WERI-Rb-1 (cell line): ENCODE measurements around the gene CEP162.
"Not testable (repeated sequence)": the region's sequence is repeated elsewhere in the genome, so short reads cannot be mapped to it uniquely, and the experiment has no call there.

Experiments used
- DNase-seq: peaks from one replicate; pipeline ENCODE4 v3.0.0-alpha.2; 2020
- H3K27ac ChIP-seq: fragments of 250-450 bp; sonication (Bioruptor Pico); 2 replicates; pipeline ENCODE4 v1.5.1; 2020; ENCODE audit warnings: mild to moderate bottlenecking, moderate library complexity
- H3K27me3 ChIP-seq: fragments of 250-450 bp; sonication (Bioruptor Pico); 2 replicates; pipeline ENCODE4 v1.5.1; 2021; ENCODE audit warnings: mild to moderate bottlenecking, low read depth, moderate library complexity; ENCODE audit not compliant: insufficient read depth, severe bottlenecking
- H3K36me3 ChIP-seq: fragments of 250-450 bp; sonication (Bioruptor Pico); 2 replicates; pipeline ENCODE4 v1.5.1; 2020; ENCODE audit warnings: mild to moderate bottlenecking, moderate library complexity
- H3K4me3 ChIP-seq: 2 replicates; pipeline ENCODE4 v1.5.1; 2011; ENCODE audit warnings: low read depth, mild to moderate bottlenecking, control low read depth, low read length
- H3K9me3 ChIP-seq: fragments of 250-450 bp; sonication (Bioruptor Pico); 2 replicates; pipeline ENCODE4 v1.5.1; 2021; ENCODE audit warnings: mild to moderate bottlenecking, moderate library complexity; ENCODE audit not compliant: severe bottlenecking
- CTCF ChIP-seq: IDR thresholded peaks from 2 replicates; pipeline ENCODE4 v1.5.1; 2011; ENCODE audit warnings: low read depth, mild to moderate bottlenecking, control low read depth, inconsistent platforms, low read length

The CEP162 gene

DNA sequence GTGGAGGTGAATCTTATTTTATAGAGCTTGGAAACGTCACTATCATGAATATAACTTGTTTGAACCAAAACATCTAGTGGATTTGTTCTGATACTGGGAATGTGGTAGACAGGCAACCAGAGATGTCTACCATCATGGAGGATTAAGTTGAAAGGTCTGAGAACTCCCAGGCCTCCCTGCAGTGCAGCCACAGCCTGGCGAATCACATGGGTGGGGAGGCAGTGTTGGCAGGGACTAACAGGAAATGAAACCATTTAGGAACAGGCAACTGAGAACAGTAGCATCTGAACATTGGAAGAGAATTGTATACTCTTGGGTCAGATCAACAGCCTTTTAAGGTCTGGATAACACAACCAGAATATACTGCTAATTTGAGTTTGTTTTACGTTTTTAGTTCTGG is 22.3 kb upstream of the CEP162 start:
- Histone ChIP-seq H3K36me3 (no peaks in the 10 kb centered on the region), H3K27me3 (no peaks in the 10 kb centered on the region), H3K27ac (no peak overlapping the region), H3K9me3 (no peaks in the 10 kb centered on the region), H3K4me3 (no peak overlapping the region)
- no peak for DNase-seq
- no peak for TF ChIP-seq CTCF

DNA sequence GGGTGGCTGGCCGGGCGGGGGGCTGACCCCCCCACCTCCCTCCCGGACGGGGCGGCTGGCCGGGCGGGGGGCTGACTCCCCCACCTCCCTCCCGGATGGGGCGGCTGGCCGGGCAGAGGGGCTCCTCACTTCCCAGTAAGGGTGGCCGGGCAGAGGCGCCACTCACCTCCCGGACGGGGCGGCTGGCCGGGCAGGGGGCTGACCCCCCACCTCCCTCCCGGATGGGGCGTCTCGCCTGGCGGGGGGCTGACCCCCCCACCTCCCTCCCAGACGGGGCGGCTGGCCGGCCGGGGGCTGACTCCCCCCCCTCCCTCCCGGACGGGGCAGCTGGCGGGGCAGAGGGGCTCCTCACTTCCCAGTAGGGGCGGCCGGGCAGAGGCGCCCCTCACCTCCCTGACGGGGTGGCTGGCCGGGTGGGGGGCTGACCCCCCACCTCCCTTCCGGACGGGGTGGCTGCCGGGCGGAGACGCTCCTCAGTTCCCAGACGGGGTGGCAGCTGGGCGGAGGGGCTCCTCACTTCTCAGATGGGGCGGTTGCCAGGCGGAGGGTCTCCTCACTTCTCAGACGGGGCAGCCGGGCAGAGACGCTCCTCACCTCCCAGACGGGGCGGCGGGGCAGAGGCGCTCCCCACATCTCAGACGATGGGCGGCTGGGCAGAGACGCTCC is 17.1 kb upstream of the CEP162 start:
- not testable (repeated sequence) for H3K27ac ChIP-seq, H3K4me3 ChIP-seq, H3K36me3 ChIP-seq, H3K9me3 ChIP-seq, DNase-seq, H3K27me3 ChIP-seq

DNA sequence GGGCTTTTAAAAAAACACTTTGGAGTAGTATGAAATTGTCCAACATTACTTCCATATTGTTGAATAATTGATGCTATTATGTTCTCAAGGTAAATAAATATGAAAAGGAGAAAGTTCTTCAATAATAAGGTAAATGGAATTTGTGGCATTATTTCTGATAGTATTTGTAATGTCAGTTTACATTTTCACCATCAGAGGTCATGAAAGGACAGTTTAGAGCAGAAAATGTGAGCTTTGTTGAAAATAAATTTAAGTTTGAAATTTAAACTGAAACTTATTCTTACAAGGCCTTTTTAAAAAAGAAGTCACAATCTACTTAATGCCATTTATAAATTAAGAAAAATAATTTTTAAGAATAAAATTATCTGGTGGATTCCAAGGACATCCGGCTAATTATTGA is 15.8 kb upstream of the CEP162 start:
- Histone ChIP-seq H3K27ac (no peak overlapping the region), H3K36me3 (no peaks in the 10 kb centered on the region), H3K9me3 (no peaks in the 10 kb centered on the region), H3K4me3 (no peak overlapping the region), H3K27me3 (no peaks in the 10 kb centered on the region)
- DNase-seq = no peak
- TF ChIP-seq CTCF = no peak

DNA sequence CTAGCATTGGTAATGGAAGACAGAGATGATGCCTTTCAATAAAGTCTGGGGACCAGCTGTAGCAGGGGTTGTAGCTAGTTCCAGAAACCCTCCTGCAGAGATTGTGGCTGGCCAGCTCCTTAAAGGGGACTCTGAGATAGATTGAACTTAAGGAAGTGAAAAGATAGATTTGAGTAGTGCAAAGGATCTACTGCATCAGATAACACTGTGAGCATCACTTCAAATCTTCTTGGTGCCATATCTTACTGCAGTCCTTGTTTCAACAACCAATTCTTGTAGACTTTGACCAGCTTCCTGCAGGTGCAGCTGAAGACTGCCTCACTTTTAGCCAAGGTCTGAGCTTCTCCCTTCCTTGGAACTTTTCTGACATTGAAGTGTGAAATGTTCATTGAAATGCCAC is 14.8 kb upstream of the CEP162 start:
- DNase-seq = no peak
- H3K4me3 ChIP-seq = no peak overlapping the region
- no peak overlapping the region for H3K27ac ChIP-seq
- no peak for TF ChIP-seq CTCF
- H3K36me3 ChIP-seq = no peaks in the 10 kb centered on the region
- no peaks in the 10 kb centered on the region for H3K9me3 ChIP-seq
- H3K27me3 ChIP-seq = no peaks in the 10 kb centered on the region

- no peaks in the 10 kb centered on the region for H3K27me3 ChIP-seq
- H3K4me3 ChIP-seq = peak overlapping the region; percentile 81
- H3K27ac ChIP-seq = no peak overlapping the region; the same call in 1 of the 2 replicates
- no peak for TF ChIP-seq CTCF
- no peak for DNase-seq
- peaks cover 4% of the 10 kb centered on the region; the same call in 1 of the 2 replicates for H3K36me3 ChIP-seq
- no peaks in the 10 kb centered on the region for H3K9me3 ChIP-seq
Measured at GRCh38 chr6:84228198-84228543, 728 bp upstream of the CEP162 start.

GRCh38 chr6:84227044-84227433 is 404 bp downstream of the CEP162 start:
- peak overlapping the region; percentile 74 for H3K27ac ChIP-seq
- H3K4me3 ChIP-seq = peak overlapping the region; percentile 81
- no peak for TF ChIP-seq CTCF
- no peaks in the 10 kb centered on the region for H3K9me3 ChIP-seq
- peaks cover 4% of the 10 kb centered on the region; the same call in 1 of the 2 replicates for H3K36me3 ChIP-seq
- H3K27me3 ChIP-seq = no peaks in the 10 kb centered on the region
- no peak for DNase-seq
